K562 (cell line): ENCODE data around the gene MOSPD3. TPM values are rescaled to one million over a fixed set of nuclear protein-coding genes. Genes with fewer than 3 reads are reported as not detected.

Experiments used
- ATAC-seq: fragments of 200-7000 bp; cut with Tn5 transposase; 3 replicates; pipeline ENCODE4 v1.9.1; 2020; ENCODE audit warnings: moderate library complexity
- BruUV-seq: library from RNA; stranded (reverse); fragments of 400-500 nt; replicated peaks from 2 replicates; lab custom pipeline; 2021; lab: Mats Ljungman, UMichigan
- CTCF ChIA-PET: fragments of 300-600 bp; formaldehyde crosslinking; extraction: SDS; loops from one replicate; lab custom pipeline; 2021; ENCODE audit warnings: low intra/inter-chr PET ratio; lab: Yijun Ruan, JAX
- POLR2A ChIA-PET: fragments of 300-600, 350-650 bp; sonication (Branson Sonifier 250); formaldehyde crosslinking; extraction: SDS; loops from one replicate; lab custom pipeline; 2021; ENCODE audit warnings: antibody characterized with exemption, inconsistent platforms; lab: Yijun Ruan, JAX
- DNase-seq, 4 experiments: peaks; one replicate each; pipeline versions ENCODE4 v3.0.0 to v3.0.0-alpha.2; 2011 to 2018; ENCODE audit warnings: low spot score in 3 of 4, mixed read lengths in 3 of 4; ENCODE audit errors: extremely low read depth in 1 of 4
- FAIRE-seq: peaks from 2 replicates; lab custom pipeline; 2011; peaks lifted over from hg19 to GRCh38; lab: Jason Lieb, UNC
- H2AFZ ChIP-seq: 2 replicates; pipeline ENCODE4 v1.6.0; 2011; ENCODE audit warnings: low read depth, low read length, control low read depth, inconsistent platforms
- H3K27ac ChIP-seq: fragments of 200-600 bp; 3 replicates; pipeline ENCODE4 v1.8.0; 2011; ENCODE audit warnings: low read depth, mild to moderate bottlenecking, control low read depth, inconsistent platforms, low read length, moderate library complexity, mixed read lengths; ENCODE audit errors: extremely low read depth
- H3K27me3 ChIP-seq, 2 experiments: fragments of 300-600 bp in 1 of 2; 2 replicates in 1 of 2; 3 replicates in 1 of 2; pipeline versions ENCODE4 v1.6.0 to v1.8.0; 2011; ENCODE audit warnings: inconsistent platforms in 2 of 2, low read length in 2 of 2, mild to moderate bottlenecking in 1 of 2, mixed read lengths in 1 of 2, moderate library complexity in 1 of 2; ENCODE audit not compliant: control insufficient read depth in 2 of 2, insufficient read depth in 2 of 2
- H3K36me3 ChIP-seq: fragments of 300-600 bp; 3 replicates; pipeline ENCODE4 v1.8.0; 2011; ENCODE audit warnings: mild to moderate bottlenecking, low read length, inconsistent platforms; ENCODE audit not compliant: control insufficient read depth, insufficient read depth
- H3K4me1 ChIP-seq, 2 experiments: fragments of 200-600 bp in 1 of 2; replicated peaks in 1 of 2; 2 replicates in 1 of 2; 3 replicates in 1 of 2; pipeline versions ENCODE4 v1.5.1 to v1.8.0; 2011; ENCODE audit warnings: inconsistent platforms in 2 of 2, low read length in 2 of 2, mild to moderate bottlenecking in 1 of 2, mixed read lengths in 1 of 2, moderate library complexity in 1 of 2; ENCODE audit not compliant: control insufficient read depth in 2 of 2, insufficient read depth in 2 of 2
- H3K4me2 ChIP-seq: 2 replicates; pipeline ENCODE4 v1.6.1; 2011; ENCODE audit warnings: low read length, control low read depth, inconsistent platforms, mixed read lengths; ENCODE audit not compliant: insufficient read depth
- H3K4me3 ChIP-seq: fragments of 200-600 bp; sonication (generic), shearing (Covaris generic); 2 replicates; pipeline ENCODE4 v1.5.1; 2016; ENCODE audit warnings: control low read depth, inconsistent platforms
- H3K79me2 ChIP-seq: fragments of 200-600 bp; 3 replicates; pipeline ENCODE4 v1.8.0; 2011; ENCODE audit warnings: low read length, inconsistent platforms; ENCODE audit not compliant: control insufficient read depth, insufficient read depth
- H3K9ac ChIP-seq, 2 experiments: 2 replicates each; pipeline versions ENCODE4 v1.6.0 to v1.6.1; 2011; ENCODE audit warnings: low read depth in 2 of 2, low read length in 2 of 2, control low read depth in 1 of 2, inconsistent platforms in 1 of 2, mild to moderate bottlenecking in 1 of 2, mixed read lengths in 1 of 2; ENCODE audit not compliant: insufficient read depth in 1 of 2
- H3K9me1 ChIP-seq: one replicate; pipeline ENCODE4 v1.6.0; 2011; ENCODE audit warnings: inconsistent platforms, mild to moderate bottlenecking, low read length, moderate library complexity; ENCODE audit not compliant: control insufficient read depth, insufficient read depth
- H3K9me3 ChIP-seq: replicated peaks from 2 replicates; pipeline ENCODE4 v1.5.1; 2011; ENCODE audit warnings: low read depth, low read length, inconsistent platforms; ENCODE audit not compliant: control insufficient read depth, insufficient read depth
- H4K20me1 ChIP-seq: replicated peaks from 2 replicates; pipeline ENCODE4 v1.6.1; 2011; ENCODE audit warnings: low read length, inconsistent platforms, mixed read lengths; ENCODE audit not compliant: control insufficient read depth, insufficient read depth
- ZNF384 ChIP-seq: IDR thresholded peaks from 2 replicates; pipeline ENCODE4 v1.6.1; 2012; ENCODE audit warnings: low read depth, low read length, improper control_type of control experiment
- WGBS: fragments of 100-300 bp; shearing (Covaris generic); methylation state at CpG from one replicate; pipeline ENCODE4 v1.1.6; 2016; ENCODE audit warnings: low coverage, mixed read lengths; ENCODE audit not compliant: insufficient coverage; ENCODE audit errors: missing lambda C conversion rate; 5-methylcytosine and 5-hydroxymethylcytosine counted together
- in situ Hi-C: fragments of 300-500 bp; cut with MboI; formaldehyde crosslinking; loops from 4 replicates; pipeline ENCODE4 v1.15.0; 2018; ENCODE audit warnings: inconsistent platforms, mixed read lengths
- intact Hi-C: fragments of 100-400 bp; cut with micrococcal nuclease; formaldehyde crosslinking; loops from 2 replicates; pipeline ENCODE4 v1.14.2; 2022
- polyA plus RNA-seq, 8 experiments: library from polyadenylated mRNA; depleted of rRNA in 4 of 8; stranded (reverse) in 5 of 8; unstranded in 3 of 8; fragments of >200 nt; fragmentation: Nextera tagmentation in 2 of 8; fragmentation: Illumina TruSeq in 1 of 8; extraction: Ambion mirVana in 2 of 8; extraction: Trizol in 1 of 8; gene quantifications; 2 replicates each; pipeline versions ENCODE4 v1.2.1 to v1.2.3, GENCODE V29; 2011 to 2014; ENCODE audit warnings: inconsistent platforms in 1 of 8, missing spikeins in 1 of 8
- total RNA-seq, 7 experiments: library from RNA; depleted of rRNA in 6 of 7; stranded (reverse); fragments of >200 nt in 6 of 7; fragmentation: Illumina TruSeq in 2 of 7; extraction: Trizol in 2 of 7; gene quantifications; 2 replicates each; pipeline versions ENCODE4 v1.2.1 to v1.2.3, GENCODE V29; 2011 to 2021; ENCODE audit warnings: low replicate concordance in 1 of 7
- TF ChIP-seq, protein P1 (sequence below): fragments of 200-800 bp; sonication (Bioruptor generic); IDR thresholded peaks from 2 replicates; pipeline ENCODE4 v1.6.1; 2016; ENCODE audit warnings: missing genetic modification characterization, missing compliant biosample characterization
- TF ChIP-seq, protein P2 (sequence below): fragments of 450-650 bp; IDR thresholded peaks from 2 replicates; pipeline ENCODE4 v1.6.1; 2016; ENCODE audit warnings: mild to moderate bottlenecking, moderate library complexity

The MOSPD3 gene
- total and polyA plus RNA-seq, 9 of the 15 experiments (the other 6 are each of a cell fraction or from before 2014, with no cell fraction given): 1.4 to 32.1 (median 7.3) TPM

DNA sequence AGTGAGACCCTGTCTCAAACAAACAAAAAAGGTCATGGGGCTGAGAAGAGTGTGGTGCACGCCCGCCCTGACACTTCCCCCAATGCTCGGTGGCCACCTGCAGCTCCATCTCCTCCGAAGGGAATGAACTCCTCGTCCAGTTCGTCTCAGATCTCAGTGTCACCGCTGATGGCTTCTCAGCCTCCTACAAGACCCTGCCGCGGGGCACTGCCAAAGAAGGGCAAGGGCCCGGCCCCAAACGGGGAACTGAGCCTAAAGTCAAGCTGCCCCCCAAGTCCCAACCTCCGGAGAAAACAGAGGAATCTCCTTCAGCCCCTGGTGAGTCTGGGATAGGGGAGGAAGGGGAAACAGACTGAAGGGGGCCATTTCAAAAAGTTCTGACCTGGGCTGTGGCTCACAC is 6.0 kb upstream of the MOSPD3 start (continued):
- TF ChIP-seq, protein P1, sequence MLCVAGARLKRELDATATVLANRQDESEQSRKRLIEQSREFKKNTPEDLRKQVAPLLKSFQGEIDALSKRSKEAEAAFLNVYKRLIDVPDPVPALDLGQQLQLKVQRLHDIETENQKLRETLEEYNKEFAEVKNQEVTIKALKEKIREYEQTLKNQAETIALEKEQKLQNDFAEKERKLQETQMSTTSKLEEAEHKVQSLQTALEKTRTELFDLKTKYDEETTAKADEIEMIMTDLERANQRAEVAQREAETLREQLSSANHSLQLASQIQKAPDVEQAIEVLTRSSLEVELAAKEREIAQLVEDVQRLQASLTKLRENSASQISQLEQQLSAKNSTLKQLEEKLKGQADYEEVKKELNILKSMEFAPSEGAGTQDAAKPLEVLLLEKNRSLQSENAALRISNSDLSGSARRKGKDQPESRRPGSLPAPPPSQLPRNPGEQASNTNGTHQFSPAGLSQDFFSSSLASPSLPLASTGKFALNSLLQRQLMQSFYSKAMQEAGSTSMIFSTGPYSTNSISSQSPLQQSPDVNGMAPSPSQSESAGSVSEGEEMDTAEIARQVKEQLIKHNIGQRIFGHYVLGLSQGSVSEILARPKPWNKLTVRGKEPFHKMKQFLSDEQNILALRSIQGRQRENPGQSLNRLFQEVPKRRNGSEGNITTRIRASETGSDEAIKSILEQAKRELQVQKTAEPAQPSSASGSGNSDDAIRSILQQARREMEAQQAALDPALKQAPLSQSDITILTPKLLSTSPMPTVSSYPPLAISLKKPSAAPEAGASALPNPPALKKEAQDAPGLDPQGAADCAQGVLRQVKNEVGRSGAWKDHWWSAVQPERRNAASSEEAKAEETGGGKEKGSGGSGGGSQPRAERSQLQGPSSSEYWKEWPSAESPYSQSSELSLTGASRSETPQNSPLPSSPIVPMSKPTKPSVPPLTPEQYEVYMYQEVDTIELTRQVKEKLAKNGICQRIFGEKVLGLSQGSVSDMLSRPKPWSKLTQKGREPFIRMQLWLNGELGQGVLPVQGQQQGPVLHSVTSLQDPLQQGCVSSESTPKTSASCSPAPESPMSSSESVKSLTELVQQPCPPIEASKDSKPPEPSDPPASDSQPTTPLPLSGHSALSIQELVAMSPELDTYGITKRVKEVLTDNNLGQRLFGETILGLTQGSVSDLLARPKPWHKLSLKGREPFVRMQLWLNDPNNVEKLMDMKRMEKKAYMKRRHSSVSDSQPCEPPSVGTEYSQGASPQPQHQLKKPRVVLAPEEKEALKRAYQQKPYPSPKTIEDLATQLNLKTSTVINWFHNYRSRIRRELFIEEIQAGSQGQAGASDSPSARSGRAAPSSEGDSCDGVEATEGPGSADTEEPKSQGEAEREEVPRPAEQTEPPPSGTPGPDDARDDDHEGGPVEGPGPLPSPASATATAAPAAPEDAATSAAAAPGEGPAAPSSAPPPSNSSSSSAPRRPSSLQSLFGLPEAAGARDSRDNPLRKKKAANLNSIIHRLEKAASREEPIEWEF (CRISPR knock-in tag): no peak

DNA sequence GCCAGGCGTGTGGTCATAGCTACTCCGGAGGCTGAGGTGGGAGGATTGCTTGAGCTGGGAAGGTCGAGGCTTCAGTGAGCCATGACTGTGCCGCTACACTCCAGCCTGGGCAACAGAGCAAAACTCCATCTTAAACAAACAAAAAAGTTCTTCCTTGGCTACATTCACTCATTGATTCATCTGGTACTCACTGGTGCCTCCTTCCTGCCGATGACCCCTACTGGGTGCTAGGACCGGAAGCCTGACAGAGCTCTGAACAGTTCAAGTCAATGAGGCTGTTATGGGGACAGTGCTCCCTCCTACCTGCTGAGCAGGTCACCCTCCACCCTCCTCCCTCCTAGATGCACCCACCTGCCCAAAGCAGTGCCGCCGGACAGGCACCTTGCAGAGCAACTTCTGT is 5.2 kb upstream of the MOSPD3 start:
- H2AFZ ChIP-seq: no peak overlapping the region
- ATAC-seq (no peak), DNase-seq (no peak), FAIRE-seq (no peak)
- ChIA-PET CTCF (interaction anchor here (1.0 kb wide), 1 partner anchor 84 kb away, joined by 3 read pairs; no protein-coding TSS in a partner anchor), POLR2A (interaction anchor here (0.6 to 0.8 kb wide), 3 partner anchors 22 to 135 kb away, joined by 3 to 4 read pairs (median 3); no protein-coding TSS in a partner anchor)
- BruUV-seq: no TSS peak
- H3K9ac ChIP-seq: peak overlapping the region in 1 of 2 experiments; percentile 63; a peak in 1 of 4 replicates
- H3K4me3 ChIP-seq: no peak overlapping the region
- intact Hi-C loops (no loop called here), in situ Hi-C loops (no loop called here)
- H3K27ac ChIP-seq: no peak overlapping the region
- no peak overlapping the region for H3K4me2 ChIP-seq
- peaks cover 4% of the 10 kb centered on the region for H3K9me1 ChIP-seq
- H3K4me1 ChIP-seq: peaks cover 32 to 51% of the 10 kb centered on the region in 2 experiments
- no peaks in the 10 kb centered on the region for H3K36me3 ChIP-seq
- WGBS: 77% methylated on average over 7 of the region's 8 CpGs
- H4K20me1 ChIP-seq: no peaks in the 10 kb centered on the region
- peaks cover 5% of the 10 kb centered on the region; the same call in 1 of the 3 replicates for H3K79me2 ChIP-seq
- H3K27me3 ChIP-seq: no peaks in the 10 kb centered on the region
- H3K9me3 ChIP-seq: no peaks in the 10 kb centered on the region
- TF ChIP-seq ZNF384: 0 out of 2 replicates have a peak, but pooled peaks have one; percentile 9
- TF ChIP-seq, protein P2, sequence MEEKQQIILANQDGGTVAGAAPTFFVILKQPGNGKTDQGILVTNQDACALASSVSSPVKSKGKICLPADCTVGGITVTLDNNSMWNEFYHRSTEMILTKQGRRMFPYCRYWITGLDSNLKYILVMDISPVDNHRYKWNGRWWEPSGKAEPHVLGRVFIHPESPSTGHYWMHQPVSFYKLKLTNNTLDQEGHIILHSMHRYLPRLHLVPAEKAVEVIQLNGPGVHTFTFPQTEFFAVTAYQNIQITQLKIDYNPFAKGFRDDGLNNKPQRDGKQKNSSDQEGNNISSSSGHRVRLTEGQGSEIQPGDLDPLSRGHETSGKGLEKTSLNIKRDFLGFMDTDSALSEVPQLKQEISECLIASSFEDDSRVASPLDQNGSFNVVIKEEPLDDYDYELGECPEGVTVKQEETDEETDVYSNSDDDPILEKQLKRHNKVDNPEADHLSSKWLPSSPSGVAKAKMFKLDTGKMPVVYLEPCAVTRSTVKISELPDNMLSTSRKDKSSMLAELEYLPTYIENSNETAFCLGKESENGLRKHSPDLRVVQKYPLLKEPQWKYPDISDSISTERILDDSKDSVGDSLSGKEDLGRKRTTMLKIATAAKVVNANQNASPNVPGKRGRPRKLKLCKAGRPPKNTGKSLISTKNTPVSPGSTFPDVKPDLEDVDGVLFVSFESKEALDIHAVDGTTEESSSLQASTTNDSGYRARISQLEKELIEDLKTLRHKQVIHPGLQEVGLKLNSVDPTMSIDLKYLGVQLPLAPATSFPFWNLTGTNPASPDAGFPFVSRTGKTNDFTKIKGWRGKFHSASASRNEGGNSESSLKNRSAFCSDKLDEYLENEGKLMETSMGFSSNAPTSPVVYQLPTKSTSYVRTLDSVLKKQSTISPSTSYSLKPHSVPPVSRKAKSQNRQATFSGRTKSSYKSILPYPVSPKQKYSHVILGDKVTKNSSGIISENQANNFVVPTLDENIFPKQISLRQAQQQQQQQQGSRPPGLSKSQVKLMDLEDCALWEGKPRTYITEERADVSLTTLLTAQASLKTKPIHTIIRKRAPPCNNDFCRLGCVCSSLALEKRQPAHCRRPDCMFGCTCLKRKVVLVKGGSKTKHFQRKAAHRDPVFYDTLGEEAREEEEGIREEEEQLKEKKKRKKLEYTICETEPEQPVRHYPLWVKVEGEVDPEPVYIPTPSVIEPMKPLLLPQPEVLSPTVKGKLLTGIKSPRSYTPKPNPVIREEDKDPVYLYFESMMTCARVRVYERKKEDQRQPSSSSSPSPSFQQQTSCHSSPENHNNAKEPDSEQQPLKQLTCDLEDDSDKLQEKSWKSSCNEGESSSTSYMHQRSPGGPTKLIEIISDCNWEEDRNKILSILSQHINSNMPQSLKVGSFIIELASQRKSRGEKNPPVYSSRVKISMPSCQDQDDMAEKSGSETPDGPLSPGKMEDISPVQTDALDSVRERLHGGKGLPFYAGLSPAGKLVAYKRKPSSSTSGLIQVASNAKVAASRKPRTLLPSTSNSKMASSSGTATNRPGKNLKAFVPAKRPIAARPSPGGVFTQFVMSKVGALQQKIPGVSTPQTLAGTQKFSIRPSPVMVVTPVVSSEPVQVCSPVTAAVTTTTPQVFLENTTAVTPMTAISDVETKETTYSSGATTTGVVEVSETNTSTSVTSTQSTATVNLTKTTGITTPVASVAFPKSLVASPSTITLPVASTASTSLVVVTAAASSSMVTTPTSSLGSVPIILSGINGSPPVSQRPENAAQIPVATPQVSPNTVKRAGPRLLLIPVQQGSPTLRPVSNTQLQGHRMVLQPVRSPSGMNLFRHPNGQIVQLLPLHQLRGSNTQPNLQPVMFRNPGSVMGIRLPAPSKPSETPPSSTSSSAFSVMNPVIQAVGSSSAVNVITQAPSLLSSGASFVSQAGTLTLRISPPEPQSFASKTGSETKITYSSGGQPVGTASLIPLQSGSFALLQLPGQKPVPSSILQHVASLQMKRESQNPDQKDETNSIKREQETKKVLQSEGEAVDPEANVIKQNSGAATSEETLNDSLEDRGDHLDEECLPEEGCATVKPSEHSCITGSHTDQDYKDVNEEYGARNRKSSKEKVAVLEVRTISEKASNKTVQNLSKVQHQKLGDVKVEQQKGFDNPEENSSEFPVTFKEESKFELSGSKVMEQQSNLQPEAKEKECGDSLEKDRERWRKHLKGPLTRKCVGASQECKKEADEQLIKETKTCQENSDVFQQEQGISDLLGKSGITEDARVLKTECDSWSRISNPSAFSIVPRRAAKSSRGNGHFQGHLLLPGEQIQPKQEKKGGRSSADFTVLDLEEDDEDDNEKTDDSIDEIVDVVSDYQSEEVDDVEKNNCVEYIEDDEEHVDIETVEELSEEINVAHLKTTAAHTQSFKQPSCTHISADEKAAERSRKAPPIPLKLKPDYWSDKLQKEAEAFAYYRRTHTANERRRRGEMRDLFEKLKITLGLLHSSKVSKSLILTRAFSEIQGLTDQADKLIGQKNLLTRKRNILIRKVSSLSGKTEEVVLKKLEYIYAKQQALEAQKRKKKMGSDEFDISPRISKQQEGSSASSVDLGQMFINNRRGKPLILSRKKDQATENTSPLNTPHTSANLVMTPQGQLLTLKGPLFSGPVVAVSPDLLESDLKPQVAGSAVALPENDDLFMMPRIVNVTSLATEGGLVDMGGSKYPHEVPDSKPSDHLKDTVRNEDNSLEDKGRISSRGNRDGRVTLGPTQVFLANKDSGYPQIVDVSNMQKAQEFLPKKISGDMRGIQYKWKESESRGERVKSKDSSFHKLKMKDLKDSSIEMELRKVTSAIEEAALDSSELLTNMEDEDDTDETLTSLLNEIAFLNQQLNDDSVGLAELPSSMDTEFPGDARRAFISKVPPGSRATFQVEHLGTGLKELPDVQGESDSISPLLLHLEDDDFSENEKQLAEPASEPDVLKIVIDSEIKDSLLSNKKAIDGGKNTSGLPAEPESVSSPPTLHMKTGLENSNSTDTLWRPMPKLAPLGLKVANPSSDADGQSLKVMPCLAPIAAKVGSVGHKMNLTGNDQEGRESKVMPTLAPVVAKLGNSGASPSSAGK: no peak
